Ecto neural progenitor cell (in vitro differentiated cells): Measurements from ENCODE around the gene ERGIC2.
"Not testable (repeated sequence)": the region's sequence is repeated elsewhere in the genome, so short reads cannot be mapped to it uniquely, and the experiment has no call there.

ENCODE experiments used
- DNase-seq: peaks from one replicate; pipeline ENCODE4 v3.0.0-alpha.2; 2018; ENCODE audit warnings: low spot score

ERGIC2 gene

GRCh38 chr12:29299633-29300032, 81.3 kb downstream of the ERGIC2 start:
- DNase-seq: no peak

- no peak for DNase-seq
Observed at GRCh38 chr12:29291226-29291625, 89.7 kb downstream of the ERGIC2 start.

GRCh38 chr12:29290475-29290874, 90.5 kb downstream of the ERGIC2 start:
- not testable (repeated sequence) for DNase-seq

DNA sequence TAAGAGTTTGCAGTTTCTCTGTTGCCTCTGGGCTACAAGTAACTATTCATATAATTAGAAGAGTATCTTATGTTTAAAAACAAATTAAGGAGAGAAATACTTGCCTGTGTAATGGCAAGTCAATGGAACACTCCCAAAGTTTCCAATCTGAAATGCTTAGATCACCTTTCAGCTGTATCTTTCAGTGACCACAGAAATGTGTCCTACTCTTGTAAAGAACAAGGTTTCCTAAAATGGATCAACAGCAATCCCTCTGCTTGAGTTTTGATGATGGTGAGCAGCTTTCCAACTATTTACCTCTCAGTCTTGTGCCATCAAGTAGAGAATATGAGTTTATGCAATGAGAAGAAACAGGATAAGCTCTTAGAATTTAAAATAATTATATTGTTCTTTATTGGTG, 92.9 kb downstream of the ERGIC2 start:
- no peak for DNase-seq

DNA sequence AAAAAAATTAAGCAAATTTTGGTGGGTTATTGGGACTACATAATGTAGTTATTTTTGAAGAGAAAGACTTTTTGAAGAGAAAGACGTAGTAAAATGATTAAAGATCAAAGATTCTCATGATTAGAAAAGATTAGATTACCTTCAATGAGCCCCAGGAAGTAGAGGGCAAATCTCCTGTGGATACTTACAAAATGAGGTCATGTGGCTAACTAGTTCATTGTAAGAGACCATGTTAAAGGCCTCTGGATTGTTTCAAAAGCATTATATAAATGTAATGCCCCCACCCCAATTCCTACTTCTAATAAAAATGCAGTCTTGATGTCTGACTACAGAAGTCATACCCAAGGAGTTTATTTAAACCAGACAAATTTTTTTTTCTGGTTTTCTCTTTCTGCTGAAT, 93.3 kb downstream of the ERGIC2 start:
- DNase-seq: no peak
